Sigmoid colon (tissue), 7 donors: Measurements from ENCODE around the gene GTPBP4. TPM values are rescaled to one million over a fixed set of nuclear protein-coding genes. Genes with fewer than 3 reads are reported as not detected.

ENCODE experiments used
- DNase-seq: peaks from one replicate; pipeline ENCODE4 v3.0.0-alpha.2; 2019
- H3K27ac ChIP-seq, 4 donors: fragments of 200-600 bp; sonication (generic); one replicate each; pipeline ENCODE4 v1.5.1; 2016 to 2019; ENCODE audit warnings: mild to moderate bottlenecking in 1 of 4
- H3K27me3 ChIP-seq, 3 donors: fragments of 200-600 bp; sonication (generic); one replicate each; pipeline ENCODE4 v1.5.1; 2019; ENCODE audit warnings: mild to moderate bottlenecking in 1 of 3
- H3K36me3 ChIP-seq, 4 donors: fragments of 200-600 bp; sonication (generic); one replicate each; pipeline ENCODE4 v1.5.1; 2016 to 2019
- H3K4me1 ChIP-seq, 4 donors: fragments of 200-600 bp; sonication (generic); one replicate each; pipeline ENCODE4 v1.5.1; 2017 to 2019
- H3K4me3 ChIP-seq, 4 donors: fragments of 200-600 bp; sonication (generic); one replicate each; pipeline ENCODE4 v1.5.1; 2017 to 2019; ENCODE audit warnings: mild to moderate bottlenecking in 2 of 4, moderate library complexity in 1 of 4
- H3K9me3 ChIP-seq, 4 donors: fragments of 200-600 bp in 3 of 4; sonication (generic) in 3 of 4; one replicate each; pipeline versions ENCODE4 v1.5.1 to v1.6.1; 2013 to 2019
- CTCF ChIP-seq, 4 experiments: fragments of 450-650 bp in 3 of 4; fragments of 200-600 bp in 1 of 4; IDR thresholded peaks; one replicate each; pipeline ENCODE4 v1.5.1; 2016 to 2019; ENCODE audit warnings: antibody characterized with exemption in 4 of 4, mild to moderate bottlenecking in 3 of 4, moderate library complexity in 2 of 4
- EP300 ChIP-seq, 4 donors: sonication (generic); formaldehyde crosslinking; IDR thresholded peaks; one replicate each; pipeline ENCODE4 v1.6.1; 2017; ENCODE audit warnings: antibody characterized with exemption in 4 of 4
- POLR2A ChIP-seq, 2 donors: fragments of 450-650 bp; IDR thresholded peaks; one replicate each; pipeline ENCODE4 v1.6.1; 2016; ENCODE audit warnings: antibody characterized with exemption in 2 of 2, mild to moderate bottlenecking in 2 of 2, moderate library complexity in 2 of 2
- POLR2AphosphoS5 ChIP-seq, 4 donors: sonication (generic); formaldehyde crosslinking; IDR thresholded peaks; one replicate each; pipeline ENCODE4 v1.6.1; 2017; ENCODE audit warnings: antibody characterized with exemption in 4 of 4
- WGBS, 2 donors: extraction: QIAGEN DNeasy Blood & Tissue Kit; methylation state at CpG; one replicate each; pipeline ENCODE4 v1.1.7; 2013; 5-methylcytosine and 5-hydroxymethylcytosine counted together
- intact Hi-C: fragments of 100-400 bp; cut with DNase I; formaldehyde crosslinking; loops from one replicate; pipeline ENCODE4 v1.15.1; 2023
- polyA plus RNA-seq, 3 donors: library from polyadenylated mRNA; stranded (reverse); fragments of 200-250 nt; gene quantifications; one replicate each; pipeline ENCODE4 v1.2.3, GENCODE V29; 2013
- total RNA-seq, 4 donors: library from RNA; depleted of rRNA; stranded (reverse); fragments of >200 nt; gene quantifications; one replicate each; pipeline ENCODE4 v1.1.0, GENCODE V29; 2016
- donor health status: healthy with polysubstance abuse.
- donor health status: Bipolar disorder and iron deficiency.
- donor health status: healthy.

The GTPBP4 gene
- total RNA-seq (10 to 100 TPM; 12.0 to 22.8 (median 19.6) TPM), polyA plus RNA-seq (10 to 100 TPM in 2 of 3 donors, 1 to 10 TPM in 1; 8.1 to 38.7 (median 12.0) TPM)

- H3K36me3 ChIP-seq = peaks cover 0 to 8% (median 3%) of the 10 kb centered on the region in 4 donors
- no peaks in the 10 kb centered on the region for H3K27me3 ChIP-seq
- H3K4me3 ChIP-seq = peak within 1 kb of the TSS; percentile 76 to 97 (median 96)
- intact Hi-C loops = loop anchor here (1.0 to 5.0 kb wide), 2 partner anchors 57 to 59 kb away; partner anchors contain the start of genes IDI1 and LARP4B
- 0 to 1% methylated on average over 74 of the region's 74 CpGs for WGBS, 2 donors
- peak; percentile 99 for DNase-seq
- H3K27ac ChIP-seq = peak within 1 kb of the TSS; percentile 93 to 97 (median 94)
- peaks cover 0 to 27% (median 23%) of the 10 kb centered on the region in 4 donors for H3K4me1 ChIP-seq
- TF ChIP-seq EP300 (IDR thresholded peaks at IDR 0.05) = no peak
- TF ChIP-seq POLR2A (IDR thresholded peaks at IDR 0.05) = peak; percentile 60 to 67
- no peak for TF ChIP-seq CTCF (IDR thresholded peaks at IDR 0.05)
- TF ChIP-seq POLR2AphosphoS5 (IDR thresholded peaks at IDR 0.05) = peak; percentile 81 to 91 (median 84)
- H3K9me3 ChIP-seq = no peaks in the 10 kb centered on the region
Measured at GRCh38 chr10:987870-988666, at the start of gene GTPBP4. GTPBP4 (plus strand) TSS chr10:988434; CDS start chr10:988480, 46 bp downstream.

- DNase-seq = no peak
- Histone ChIP-seq H3K27me3 (no peaks in the 10 kb centered on the region), H3K27ac (no peak overlapping the region), H3K4me1 (no peaks in the 10 kb centered on the region), H3K4me3 (no peak overlapping the region), H3K36me3 (no peaks in the 10 kb centered on the region), H3K9me3 (no peaks in the 10 kb centered on the region)
- 82 to 89% methylated on average over 10 of the region's 10 CpGs for WGBS, 2 donors
- TF ChIP-seq CTCF (IDR thresholded peaks at IDR 0.05) (no peak), EP300 (IDR thresholded peaks at IDR 0.05) (no peak), POLR2A (IDR thresholded peaks at IDR 0.05) (no peak), POLR2AphosphoS5 (IDR thresholded peaks at IDR 0.05) (no peak)
- intact Hi-C loops = no loop called here
Measured at GRCh38 chr10:938941-939678, 49.1 kb upstream of the GTPBP4 start.

GRCh38 chr10:943334-944033, 44.8 kb upstream of the GTPBP4 start:
- no peaks in the 10 kb centered on the region for H3K4me1 ChIP-seq
- TF ChIP-seq POLR2A (IDR thresholded peaks at IDR 0.05) (no peak), EP300 (IDR thresholded peaks at IDR 0.05) (no peak), POLR2AphosphoS5 (IDR thresholded peaks at IDR 0.05) (no peak), CTCF (IDR thresholded peaks at IDR 0.05) (no peak)
- no peak overlapping the region for H3K4me3 ChIP-seq
- 90 to 96% methylated on average over 17 of the region's 17 CpGs for WGBS, 2 donors
- intact Hi-C loops = no loop called here
- no peak for DNase-seq
- H3K9me3 ChIP-seq = no peaks in the 10 kb centered on the region
- H3K27me3 ChIP-seq = no peaks in the 10 kb centered on the region
- H3K36me3 ChIP-seq = no peaks in the 10 kb centered on the region
- no peak overlapping the region for H3K27ac ChIP-seq

- intact Hi-C loops = no loop called here
- Histone ChIP-seq H3K4me3 (no peak overlapping the region), H3K27me3 (no peaks in the 10 kb centered on the region), H3K9me3 (no peaks in the 10 kb centered on the region), H3K36me3 (no peaks in the 10 kb centered on the region), H3K4me1 (no peaks in the 10 kb centered on the region), H3K27ac (peak overlapping the region; percentile 25 to 67 (median 44))
- TF ChIP-seq EP300 (IDR thresholded peaks at IDR 0.05) (no peak), POLR2A (IDR thresholded peaks at IDR 0.05) (no peak), CTCF (IDR thresholded peaks at IDR 0.05) (no peak), POLR2AphosphoS5 (IDR thresholded peaks at IDR 0.05) (peak in 2 of 4 donors; percentile 14 to 44)
- peak; percentile 77 for DNase-seq
- 56 to 63% methylated on average over 14 of the region's 14 CpGs for WGBS, 2 donors
Measured at GRCh38 chr10:944034-944831, 44.0 kb upstream of the GTPBP4 start.
